GM21825 (cell line): Measurements from ENCODE around the gene CDKAL1.

Experiments used
- ATAC-seq: cut with Tn5 transposase; IDR thresholded peaks from one replicate; pipeline ENCODE4 v1.9.1; 2021; ENCODE audit warnings: mild to moderate bottlenecking, moderate library complexity; ENCODE audit not compliant: unreplicated experiment

CDKAL1 gene

GRCh38 chr6:20868397-20869096, 334.3 kb downstream of the CDKAL1 start:
- no peak for ATAC-seq

GRCh38 chr6:20870021-20870420, 335.8 kb downstream of the CDKAL1 start:
- no peak for ATAC-seq

GRCh38 chr6:20870493-20870892, 336.2 kb downstream of the CDKAL1 start:
- no peak for ATAC-seq

GRCh38 chr6:20873425-20874190, 339.4 kb downstream of the CDKAL1 start:
- ATAC-seq: no peak

GRCh38 chr6:20875369-20875963, 341.2 kb downstream of the CDKAL1 start:
- no peak for ATAC-seq

GRCh38 chr6:20876036-20876435, 341.8 kb downstream of the CDKAL1 start:
- ATAC-seq: no peak

- no peak for ATAC-seq
These were observed 342.3 kb downstream of the CDKAL1 start for GRCh38 chr6:20876561-20876960.

- ATAC-seq: peak; percentile 97
These were observed 343.0 kb downstream of the CDKAL1 start for GRCh38 chr6:20877008-20877937.

- ATAC-seq: no peak
These were observed 344.9 kb downstream of the CDKAL1 start for GRCh38 chr6:20879121-20879520.

GRCh38 chr6:20879526-20879925, 345.3 kb downstream of the CDKAL1 start:
- ATAC-seq: no peak

- no peak for ATAC-seq
These were observed 347.1 kb downstream of the CDKAL1 start for GRCh38 chr6:20881365-20881764.

- no peak for ATAC-seq
These were observed 347.8 kb downstream of the CDKAL1 start for GRCh38 chr6:20882014-20882413.

- no peak for ATAC-seq
These were observed 350.8 kb downstream of the CDKAL1 start for GRCh38 chr6:20885076-20885475.

- no peak for ATAC-seq
These were observed 356.9 kb downstream of the CDKAL1 start for GRCh38 chr6:20891161-20891560.

GRCh38 chr6:20892365-20892764, 358.1 kb downstream of the CDKAL1 start:
- no peak for ATAC-seq

GRCh38 chr6:20893412-20893811, 359.2 kb downstream of the CDKAL1 start:
- no peak for ATAC-seq

GRCh38 chr6:20900389-20901160, 366.3 kb downstream of the CDKAL1 start:
- ATAC-seq: peak; percentile 86

- ATAC-seq: no peak
These were observed 371.1 kb downstream of the CDKAL1 start for GRCh38 chr6:20905377-20905776.

GRCh38 chr6:20906945-20907344, 372.7 kb downstream of the CDKAL1 start:
- no peak for ATAC-seq

- ATAC-seq: no peak
These were observed 373.3 kb downstream of the CDKAL1 start for GRCh38 chr6:20907486-20908071.
